HG02852 (cell line): ENCODE data around the gene CACNA1C.
"Not testable (repeated sequence)": the region's sequence is repeated elsewhere in the genome, so short reads cannot be mapped to it uniquely, and the experiment has no call there.

Experiments
- ATAC-seq: cut with Tn5 transposase; IDR thresholded peaks from one replicate; pipeline ENCODE4 v1.9.1; 2021; ENCODE audit warnings: mild to moderate bottlenecking, moderate library complexity; ENCODE audit not compliant: unreplicated experiment

Gene CACNA1C

GRCh38 chr12:2248087-2248900 is 195.5 kb downstream of the CACNA1C start:
- ATAC-seq = no peak

DNA sequence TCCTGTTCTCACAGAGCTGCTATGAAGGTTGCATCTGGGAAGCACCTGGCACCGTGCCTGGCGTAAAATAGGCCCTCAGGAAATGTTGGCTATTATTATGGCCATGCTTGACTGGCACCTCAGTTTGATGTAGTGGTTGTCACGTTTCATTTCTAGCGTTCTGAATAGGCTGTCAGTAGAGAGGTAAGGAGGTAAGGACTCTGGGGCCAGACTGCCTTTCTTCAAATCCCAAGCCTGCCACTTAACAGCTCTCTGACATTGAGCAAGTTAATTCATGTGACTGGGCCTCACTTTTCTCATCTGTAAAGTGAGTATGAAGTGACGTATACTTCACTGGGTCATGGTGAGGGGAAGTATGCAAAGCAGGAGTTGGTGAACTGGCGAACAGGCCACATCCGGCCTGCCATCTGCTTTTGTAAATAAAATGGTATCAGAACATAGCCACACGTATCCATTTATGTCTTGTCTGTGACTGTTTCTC is 196.2 kb downstream of the CACNA1C start:
- ATAC-seq = peak; percentile 79

DNA sequence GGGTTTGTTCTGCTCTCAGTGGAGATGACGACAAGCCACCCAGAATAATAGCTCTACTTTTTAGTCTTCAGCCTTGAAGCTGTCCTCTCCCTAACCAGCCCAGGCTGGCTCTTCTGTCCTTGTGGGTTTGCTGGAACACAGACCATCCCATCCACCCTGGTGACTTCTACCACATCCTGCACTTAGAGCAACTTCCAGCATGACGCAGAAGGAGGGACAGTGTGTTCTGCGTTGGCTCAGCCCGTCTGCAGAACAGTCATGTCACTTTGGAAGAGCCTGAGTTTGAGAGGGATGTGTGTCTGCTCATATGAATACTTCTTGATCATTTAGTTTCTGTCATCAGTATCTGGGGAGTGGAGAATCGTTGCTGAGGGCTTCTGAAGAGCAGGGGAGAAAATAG is 198.0 kb downstream of the CACNA1C start:
- ATAC-seq = no peak

DNA sequence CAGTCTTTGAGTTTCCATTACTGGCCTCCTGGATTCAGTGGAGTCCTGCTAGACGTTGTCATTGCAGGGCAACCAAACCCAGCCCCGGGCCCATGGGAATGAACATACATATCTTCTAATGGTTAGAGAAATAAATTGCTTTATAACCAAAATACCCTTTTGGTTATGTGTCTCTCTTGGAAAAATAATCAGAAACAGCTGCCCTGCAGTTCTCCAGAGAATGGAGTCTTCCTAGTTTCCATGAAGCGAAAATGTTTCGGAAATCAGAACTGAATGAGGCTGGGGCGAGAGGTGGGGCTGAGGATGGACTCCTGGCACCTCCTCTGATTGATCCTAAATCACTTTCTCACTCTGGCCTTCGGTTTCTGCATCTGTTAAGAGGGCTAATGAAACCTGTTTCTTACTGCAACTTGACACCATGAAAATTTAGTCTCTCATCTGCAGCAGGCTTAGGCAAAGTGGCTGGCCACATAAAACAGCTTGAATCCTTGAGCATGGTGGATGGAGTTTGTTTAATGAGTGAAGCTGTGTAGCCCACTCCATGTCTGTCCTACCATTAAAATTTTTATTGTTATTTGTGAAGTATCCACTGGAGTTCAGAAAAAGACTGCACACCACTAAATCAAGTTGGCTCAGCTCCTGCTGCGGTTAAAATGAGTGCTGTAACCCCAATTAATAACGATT is 198.9 kb downstream of the CACNA1C start:
- ATAC-seq = no peak

GRCh38 chr12:2255311-2255710 is 202.5 kb downstream of the CACNA1C start:
- no peak for ATAC-seq

- not testable (repeated sequence) for ATAC-seq
These were observed 202.9 kb downstream of the CACNA1C start for GRCh38 chr12:2255731-2256130.

GRCh38 chr12:2256453-2256852 is 203.7 kb downstream of the CACNA1C start:
- no peak for ATAC-seq

- no peak for ATAC-seq
These were observed 204.1 kb downstream of the CACNA1C start for GRCh38 chr12:2256915-2257314.

GRCh38 chr12:2258025-2258424 is 205.2 kb downstream of the CACNA1C start:
- no peak for ATAC-seq

GRCh38 chr12:2259369-2259768 is 206.6 kb downstream of the CACNA1C start:
- no peak for ATAC-seq

DNA sequence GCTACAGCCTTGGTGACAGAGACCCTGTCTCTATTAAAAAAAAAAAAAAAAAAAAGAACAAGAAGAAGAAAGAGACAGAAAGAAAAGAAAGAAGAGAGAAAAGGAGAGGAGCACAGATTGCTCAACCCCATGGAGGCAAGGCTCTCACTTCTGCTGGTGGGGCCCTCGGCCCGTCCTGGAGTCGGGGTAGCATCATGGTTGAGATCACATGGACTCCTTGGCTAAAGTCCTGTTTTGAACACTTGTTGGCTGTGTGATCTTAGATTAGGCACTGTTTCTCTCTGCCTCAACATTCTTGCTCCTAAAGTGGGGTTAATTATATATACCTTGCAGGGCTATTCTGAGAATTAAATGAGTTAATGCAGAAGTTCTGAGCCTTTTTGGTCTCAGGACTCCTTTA is 207.7 kb downstream of the CACNA1C start:
- no peak for ATAC-seq

DNA sequence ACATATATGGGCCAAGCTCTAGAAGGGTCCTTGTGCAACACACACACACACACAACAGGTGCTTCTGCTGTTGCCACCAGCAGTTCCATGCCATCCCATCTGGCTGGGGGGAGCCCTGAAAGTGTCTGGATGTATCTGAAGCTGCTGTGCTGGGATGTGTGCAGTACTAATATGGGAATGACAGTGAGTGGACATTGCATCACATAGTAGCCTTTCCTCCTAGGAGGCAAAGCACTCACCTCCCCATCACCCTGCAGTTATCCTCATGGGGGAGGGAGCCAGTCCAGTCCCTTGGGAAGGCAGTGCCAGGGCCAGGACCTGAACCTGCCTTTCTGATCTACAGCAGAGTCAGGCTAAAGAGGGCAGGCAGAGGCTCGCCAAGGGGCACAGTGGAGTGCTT is 208.9 kb downstream of the CACNA1C start:
- ATAC-seq = no peak

- ATAC-seq = no peak
These were observed 209.7 kb downstream of the CACNA1C start for GRCh38 chr12:2262449-2262848.

GRCh38 chr12:2263901-2264300 is 211.1 kb downstream of the CACNA1C start:
- ATAC-seq = no peak

DNA sequence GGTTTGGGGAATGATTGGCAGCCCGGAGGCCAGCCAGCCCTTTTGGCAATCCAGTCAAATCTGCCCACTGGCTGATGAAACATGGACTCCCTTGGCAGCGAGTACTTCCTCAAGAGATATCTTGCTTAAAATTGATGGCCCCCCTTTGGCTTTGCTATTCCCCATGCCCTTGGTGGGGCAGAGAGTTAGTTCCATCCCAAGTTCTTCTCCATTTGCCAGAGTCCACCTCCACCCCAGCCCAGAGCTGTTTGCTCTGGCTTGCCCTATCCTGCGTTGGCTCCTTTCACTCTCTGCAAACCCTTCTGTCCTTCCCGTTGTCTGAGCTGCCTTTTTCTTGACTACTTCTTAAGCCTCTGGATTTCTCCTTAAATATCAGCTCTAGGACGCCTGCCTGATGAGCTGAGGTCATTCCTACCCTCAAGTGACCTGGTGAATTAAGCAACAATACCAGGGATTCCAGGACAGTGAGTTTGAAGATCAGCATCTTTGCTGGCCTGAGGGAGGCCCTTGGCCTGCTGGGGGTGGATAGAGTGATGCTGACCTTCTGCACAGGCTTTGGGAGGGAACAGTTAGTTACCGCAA is 212.0 kb downstream of the CACNA1C start:
- ATAC-seq = no peak

- ATAC-seq = no peak
These were observed 212.8 kb downstream of the CACNA1C start for GRCh38 chr12:2265461-2266167.

GRCh38 chr12:2266666-2267620 is 214.2 kb downstream of the CACNA1C start:
- ATAC-seq = no peak

DNA sequence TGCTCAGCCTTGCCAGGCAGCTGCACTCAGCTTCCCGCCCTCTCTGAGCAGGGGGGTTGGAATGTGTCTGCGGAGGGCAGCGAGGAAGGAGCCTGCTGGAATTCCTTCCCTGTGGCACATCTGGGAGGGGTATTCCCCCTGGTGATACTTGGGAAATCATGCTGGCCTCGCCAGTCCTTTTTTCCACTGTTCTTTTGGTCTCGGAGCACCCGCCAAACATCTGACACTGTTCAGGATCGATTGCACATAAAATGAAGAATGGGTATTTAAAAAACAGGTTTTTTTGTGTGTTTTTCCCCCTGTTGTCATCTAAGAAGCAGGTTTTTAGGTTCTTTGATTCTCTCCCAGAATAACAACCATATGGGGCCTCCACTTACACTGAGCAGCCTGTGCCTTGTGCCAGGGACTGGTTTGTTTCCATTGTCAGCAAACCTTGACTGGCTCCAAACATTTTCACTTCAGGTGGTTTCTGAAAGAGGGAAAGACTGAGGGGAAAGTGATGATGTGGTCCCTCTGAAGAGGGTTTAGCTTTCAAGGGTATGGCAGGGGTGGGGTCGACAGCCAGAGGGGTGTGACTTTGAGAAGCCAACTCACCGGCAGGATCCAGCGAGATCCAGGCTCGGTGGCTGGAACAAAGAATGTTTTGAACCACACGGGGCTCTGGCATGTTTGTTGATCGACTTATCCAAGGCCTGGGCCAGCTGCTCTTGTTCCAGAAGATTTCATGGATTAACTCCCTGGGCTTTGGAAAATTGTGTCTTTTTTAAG is 215.1 kb downstream of the CACNA1C start:
- ATAC-seq = no peak
